Skeletal muscle satellite cell (primary cell): ENCODE measurements around the gene RTN4RL1. TPM values are rescaled to one million over a fixed set of nuclear protein-coding genes. Genes with fewer than 3 reads are reported as not detected.

Experiments used
- H3K27me3 ChIP-seq: 2 replicates; pipeline ENCODE4 v1.7.0; 2013; ENCODE audit warnings: low read length; ENCODE audit not compliant: control insufficient read depth, insufficient read depth
- H3K36me3 ChIP-seq: 2 replicates; pipeline ENCODE4 v1.7.0; 2013; ENCODE audit warnings: mild to moderate bottlenecking, control low read depth, low read length; ENCODE audit not compliant: insufficient read depth
- H3K4me1 ChIP-seq: 2 replicates; pipeline ENCODE4 v1.7.0; 2013; ENCODE audit warnings: low read length; ENCODE audit not compliant: control insufficient read depth, insufficient read depth
- H3K4me2 ChIP-seq: 2 replicates; pipeline ENCODE4 v1.7.0; 2013; ENCODE audit warnings: mild to moderate bottlenecking, low read length
- H3K4me3 ChIP-seq: 2 replicates; pipeline ENCODE4 v1.7.0; 2013; ENCODE audit warnings: low read length
- H3K9ac ChIP-seq: 2 replicates; pipeline ENCODE4 v1.7.0; 2013; ENCODE audit warnings: mild to moderate bottlenecking, low read depth, low read length, moderate library complexity
- H3K9me3 ChIP-seq: replicated peaks from 2 replicates; pipeline ENCODE4 v1.7.0; 2013; ENCODE audit warnings: mild to moderate bottlenecking, control low read depth, low read length
- total RNA-seq: library from RNA; depleted of rRNA; stranded (reverse); fragments of >200 nt; gene quantifications from 2 replicates; pipeline ENCODE4 v1.2.3, GENCODE V29; 2012; rRNA removed

Gene RTN4RL1
- total RNA-seq: 1.3 and 1.7 TPM in 2 replicates

- no peaks in the 10 kb centered on the region for H3K9me3 ChIP-seq
- peak within 1 kb of the TSS; percentile 84 for H3K4me2 ChIP-seq
- H3K4me1 ChIP-seq: peaks cover 21% of the 10 kb centered on the region
- peaks cover 48% of the 10 kb centered on the region for H3K27me3 ChIP-seq
- peak within 1 kb of the TSS; percentile 64 for H3K4me3 ChIP-seq
- no peaks in the 10 kb centered on the region for H3K36me3 ChIP-seq
- H3K9ac ChIP-seq: peak within 1 kb of the TSS; percentile 6
Observed at GRCh38 chr17:2025220-2025621, at the start of gene RTN4RL1. RTN4RL1 (minus strand) TSS chr17:2025334; CDS start chr17:2024865, 469 bp downstream.

GRCh38 chr17:2074919-2075318 is 49.8 kb upstream of the RTN4RL1 start:
- H3K36me3 ChIP-seq: peaks cover 23% of the 10 kb centered on the region
- H3K4me1 ChIP-seq: peaks cover 35% of the 10 kb centered on the region

GRCh38 chr17:2071455-2072281 is 46.5 kb upstream of the RTN4RL1 start:
- H3K9ac ChIP-seq: peak overlapping the region; percentile 57
- H3K4me3 ChIP-seq: no peak overlapping the region
- H3K27me3 ChIP-seq: no peaks in the 10 kb centered on the region
- H3K9me3 ChIP-seq: no peaks in the 10 kb centered on the region
- H3K4me1 ChIP-seq: peaks cover 60% of the 10 kb centered on the region
- peaks cover 15% of the 10 kb centered on the region for H3K36me3 ChIP-seq
- H3K4me2 ChIP-seq: peak overlapping the region; percentile 51

More at GRCh38 chr17:2074919-2075318, 49.8 kb upstream of the RTN4RL1 start:
- Histone ChIP-seq H3K9me3 (no peaks in the 10 kb centered on the region), H3K9ac (no peak overlapping the region), H3K4me3 (no peak overlapping the region), H3K27me3 (no peaks in the 10 kb centered on the region), H3K4me2 (no peak overlapping the region)

GRCh38 chr17:2071024-2071385 is 45.9 kb upstream of the RTN4RL1 start:
- Histone ChIP-seq H3K4me3 (no peak overlapping the region), H3K4me2 (no peak overlapping the region), H3K27me3 (no peaks in the 10 kb centered on the region), H3K9ac (peak overlapping the region; percentile 57), H3K36me3 (peaks cover 10% of the 10 kb centered on the region), H3K4me1 (peaks cover 67% of the 10 kb centered on the region), H3K9me3 (no peaks in the 10 kb centered on the region)

DNA sequence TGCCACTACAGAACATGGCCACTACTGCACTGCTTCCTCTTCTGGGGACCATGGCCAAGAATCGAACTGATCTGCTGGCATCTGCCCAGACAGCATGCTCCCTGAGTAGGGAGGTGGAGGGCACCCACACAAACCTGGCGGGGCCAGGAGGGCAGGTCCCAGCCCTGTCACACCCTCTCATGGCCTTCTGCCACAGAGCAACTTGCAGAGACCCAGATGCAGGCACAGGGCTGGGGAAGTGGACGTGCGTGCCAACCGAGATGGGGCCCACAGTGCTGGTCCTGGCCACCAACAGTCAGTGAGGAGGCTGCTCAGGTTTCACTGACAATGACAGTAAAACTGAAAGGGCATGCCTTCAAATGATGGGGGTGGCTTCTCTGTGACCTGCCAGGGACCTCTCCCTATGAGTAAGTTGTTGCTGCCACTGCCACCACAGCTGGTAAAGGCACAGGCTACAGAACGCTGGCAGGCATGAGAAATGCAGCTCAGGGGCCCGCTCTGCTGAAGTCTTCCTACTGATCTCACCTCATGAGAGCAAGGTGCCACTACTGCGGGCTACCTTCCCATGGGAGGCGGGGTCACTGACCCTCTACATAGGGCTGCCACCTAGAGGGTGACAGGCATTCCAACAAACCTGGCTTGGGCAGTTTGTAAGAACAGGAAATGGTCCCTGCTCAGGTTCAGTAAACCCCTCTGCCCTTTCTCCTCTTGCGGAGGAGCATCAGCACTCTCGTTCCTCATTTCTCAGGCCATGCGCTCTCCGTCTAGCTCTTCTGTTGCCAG is 45.3 kb upstream of the RTN4RL1 start:
- Histone ChIP-seq H3K4me3 (no peak overlapping the region), H3K4me1 (peaks cover 67% of the 10 kb centered on the region), H3K4me2 (no peak overlapping the region), H3K27me3 (no peaks in the 10 kb centered on the region), H3K9me3 (no peaks in the 10 kb centered on the region), H3K9ac (peak overlapping the region; percentile 57), H3K36me3 (peaks cover 11% of the 10 kb centered on the region)

GRCh38 chr17:2068519-2069051 is 43.5 kb upstream of the RTN4RL1 start:
- Histone ChIP-seq H3K27me3 (no peaks in the 10 kb centered on the region), H3K4me3 (peak overlapping the region; percentile 0), H3K4me1 (peaks cover 65% of the 10 kb centered on the region), H3K4me2 (peak overlapping the region; percentile 11), H3K9ac (peak overlapping the region; percentile 43), H3K9me3 (no peaks in the 10 kb centered on the region), H3K36me3 (peaks cover 27% of the 10 kb centered on the region)

- Histone ChIP-seq H3K4me3 (peak overlapping the region; percentile 0), H3K4me2 (peak overlapping the region; percentile 11), H3K9ac (peak overlapping the region; percentile 43), H3K27me3 (no peaks in the 10 kb centered on the region), H3K4me1 (peaks cover 68% of the 10 kb centered on the region), H3K9me3 (no peaks in the 10 kb centered on the region), H3K36me3 (peaks cover 29% of the 10 kb centered on the region)
Observed at GRCh38 chr17:2068031-2068518, 42.9 kb upstream of the RTN4RL1 start.

DNA sequence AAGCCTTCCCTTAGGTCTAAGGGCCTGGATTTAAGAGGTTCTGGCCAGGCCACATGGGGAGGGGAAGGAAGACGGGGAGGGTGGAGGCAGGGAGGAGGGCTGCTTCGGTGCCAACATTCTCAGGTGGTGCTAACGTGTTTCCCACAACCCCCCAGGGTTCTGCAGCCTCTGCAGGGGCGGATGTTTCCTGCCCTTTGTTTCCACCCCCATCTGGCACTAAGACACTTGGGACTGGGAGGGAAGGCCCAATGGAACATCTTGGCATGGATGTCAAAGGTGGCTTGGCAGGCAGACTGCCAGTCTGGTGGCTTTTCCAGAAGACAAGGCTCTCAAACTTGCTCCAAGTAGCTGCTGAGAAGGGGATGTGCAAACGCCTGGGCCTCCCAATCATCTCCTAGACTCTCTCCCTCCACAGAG is 42.5 kb upstream of the RTN4RL1 start:
- peaks cover 29% of the 10 kb centered on the region for H3K36me3 ChIP-seq
- H3K9ac ChIP-seq: peak overlapping the region; percentile 43
- H3K4me1 ChIP-seq: peaks cover 72% of the 10 kb centered on the region
- no peaks in the 10 kb centered on the region for H3K27me3 ChIP-seq
- H3K4me2 ChIP-seq: no peak overlapping the region
- H3K4me3 ChIP-seq: no peak overlapping the region
- no peaks in the 10 kb centered on the region for H3K9me3 ChIP-seq

DNA sequence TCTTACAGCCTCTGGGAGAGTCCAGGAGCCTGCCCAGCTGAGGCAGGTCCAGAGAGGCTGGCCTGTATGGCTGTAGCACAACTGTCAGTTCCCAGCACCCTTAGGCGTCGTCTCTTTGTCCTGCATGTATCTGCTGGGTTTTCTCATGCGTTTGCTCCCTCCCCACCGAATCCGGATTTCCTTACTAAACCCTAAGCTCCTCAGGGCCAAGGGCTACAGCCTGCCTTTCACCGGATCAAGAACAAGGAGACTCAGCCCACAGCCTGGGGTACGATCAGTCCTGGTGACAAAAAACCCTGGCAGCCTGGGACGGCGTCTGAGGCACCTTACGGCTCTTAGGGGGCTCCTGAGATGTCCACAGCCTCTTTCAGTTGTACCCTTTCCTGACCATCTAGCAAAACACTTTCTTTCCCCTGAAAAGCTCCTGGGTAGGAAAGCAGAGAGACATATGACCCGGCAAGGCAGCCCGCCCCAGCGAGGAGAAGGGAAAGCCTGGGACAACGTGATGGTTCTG is 42.0 kb upstream of the RTN4RL1 start:
- H3K4me2 ChIP-seq: no peak overlapping the region
- H3K36me3 ChIP-seq: peaks cover 29% of the 10 kb centered on the region
- H3K9ac ChIP-seq: peak overlapping the region; percentile 43
- no peaks in the 10 kb centered on the region for H3K27me3 ChIP-seq
- no peak overlapping the region for H3K4me3 ChIP-seq
- peaks cover 72% of the 10 kb centered on the region for H3K4me1 ChIP-seq
- no peaks in the 10 kb centered on the region for H3K9me3 ChIP-seq

- H3K4me2 ChIP-seq: no peak overlapping the region
- peaks cover 62% of the 10 kb centered on the region for H3K4me1 ChIP-seq
- no peaks in the 10 kb centered on the region for H3K9me3 ChIP-seq
- H3K27me3 ChIP-seq: no peaks in the 10 kb centered on the region
- peak overlapping the region; percentile 4 for H3K9ac ChIP-seq
- H3K4me3 ChIP-seq: no peak overlapping the region
- peaks cover 28% of the 10 kb centered on the region for H3K36me3 ChIP-seq
Observed at GRCh38 chr17:2065949-2066400, 40.8 kb upstream of the RTN4RL1 start.
